ENCODE results near the gene TOR2A. TPM values are rescaled to one million over a fixed set of nuclear protein-coding genes. Genes with fewer than 3 reads are reported as not detected.

The TOR2A gene
- total RNA-seq, 4 donors from 2014 or later = 5.9 to 8.9 (median 7.6) TPM

GRCh38 chr9:127698985-127699670 is 36.0 kb downstream of the TOR2A start:
- H3K36me3 ChIP-seq = peaks cover 0 to 7% of the 10 kb centered on the region in 2 donors
- peaks cover 6% of the 10 kb centered on the region for H3K27me3 ChIP-seq
- peak overlapping the region; percentile 42 to 90 (median 86) for H3K27ac ChIP-seq
- ATAC-seq = peak; percentile 99
- peak overlapping the region in 1 of 2 donors; percentile 38 for H3K4me3 ChIP-seq
- H3K9me3 ChIP-seq = no peaks in the 10 kb centered on the region
- peak; percentile 45 to 49 for TF ChIP-seq POLR2A (IDR thresholded peaks at IDR 0.05)
- no peak for TF ChIP-seq EP300 (IDR thresholded peaks at IDR 0.05)
- TF ChIP-seq, protein P1, sequence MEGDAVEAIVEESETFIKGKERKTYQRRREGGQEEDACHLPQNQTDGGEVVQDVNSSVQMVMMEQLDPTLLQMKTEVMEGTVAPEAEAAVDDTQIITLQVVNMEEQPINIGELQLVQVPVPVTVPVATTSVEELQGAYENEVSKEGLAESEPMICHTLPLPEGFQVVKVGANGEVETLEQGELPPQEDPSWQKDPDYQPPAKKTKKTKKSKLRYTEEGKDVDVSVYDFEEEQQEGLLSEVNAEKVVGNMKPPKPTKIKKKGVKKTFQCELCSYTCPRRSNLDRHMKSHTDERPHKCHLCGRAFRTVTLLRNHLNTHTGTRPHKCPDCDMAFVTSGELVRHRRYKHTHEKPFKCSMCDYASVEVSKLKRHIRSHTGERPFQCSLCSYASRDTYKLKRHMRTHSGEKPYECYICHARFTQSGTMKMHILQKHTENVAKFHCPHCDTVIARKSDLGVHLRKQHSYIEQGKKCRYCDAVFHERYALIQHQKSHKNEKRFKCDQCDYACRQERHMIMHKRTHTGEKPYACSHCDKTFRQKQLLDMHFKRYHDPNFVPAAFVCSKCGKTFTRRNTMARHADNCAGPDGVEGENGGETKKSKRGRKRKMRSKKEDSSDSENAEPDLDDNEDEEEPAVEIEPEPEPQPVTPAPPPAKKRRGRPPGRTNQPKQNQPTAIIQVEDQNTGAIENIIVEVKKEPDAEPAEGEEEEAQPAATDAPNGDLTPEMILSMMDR (IDR thresholded peaks at IDR 0.05) = peak in 3 of 4 experiments; percentile 35 to 61 (median 43)
- TF ChIP-seq POLR2AphosphoS5 (IDR thresholded peaks at IDR 0.05) = peak; percentile 61
- peaks cover 0 to 21% (median 3%) of the 10 kb centered on the region in 3 donors for H3K4me1 ChIP-seq
- WGBS, 2 donors (ENCODE audit: low coverage in 1 of 2) = 0 to 8% methylated on average over 2 to 21 of the region's 41 CpGs

DNA sequence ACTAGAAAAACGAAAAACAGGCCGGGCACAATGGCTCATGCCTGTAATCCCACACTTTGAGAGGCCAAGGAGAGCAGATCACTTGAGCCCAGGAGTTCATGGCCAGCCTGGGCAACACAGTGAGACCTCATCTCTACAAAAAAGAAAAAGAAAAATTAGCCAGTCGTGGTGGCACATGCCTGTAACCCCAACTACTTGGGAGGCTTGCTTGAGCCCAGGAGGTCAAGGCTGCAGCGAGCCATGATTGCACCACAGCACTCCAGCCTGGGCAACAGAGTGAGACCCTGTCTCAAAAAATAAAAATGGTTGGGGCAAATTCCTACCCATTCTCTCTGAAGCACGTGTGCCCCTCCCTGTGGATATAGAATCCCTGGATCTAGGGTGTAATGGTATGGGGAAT is 36.7 kb downstream of the TOR2A start:
- Histone ChIP-seq H3K36me3 (peaks cover 0 to 15% of the 10 kb centered on the region in 2 donors), H3K4me1 (peaks cover 0 to 21% (median 3%) of the 10 kb centered on the region in 3 donors), H3K9me3 (no peaks in the 10 kb centered on the region), H3K4me3 (no peak overlapping the region), H3K27ac (peak overlapping the region in 2 of 4 donors; percentile 86 to 87), H3K27me3 (peaks cover under 1% of the 10 kb centered on the region)
- ATAC-seq = no peak
- WGBS, 2 donors (ENCODE audit: low coverage in 1 of 2) = 91 to 94% methylated on average over 5 of the region's 5 CpGs
- no peak for TF ChIP-seq EP300 (IDR thresholded peaks at IDR 0.05)
- TF ChIP-seq POLR2AphosphoS5 (IDR thresholded peaks at IDR 0.05) = no peak
- TF ChIP-seq POLR2A (IDR thresholded peaks at IDR 0.05) = no peak
- TF ChIP-seq, protein P1 (IDR thresholded peaks at IDR 0.05) = no peak

DNA sequence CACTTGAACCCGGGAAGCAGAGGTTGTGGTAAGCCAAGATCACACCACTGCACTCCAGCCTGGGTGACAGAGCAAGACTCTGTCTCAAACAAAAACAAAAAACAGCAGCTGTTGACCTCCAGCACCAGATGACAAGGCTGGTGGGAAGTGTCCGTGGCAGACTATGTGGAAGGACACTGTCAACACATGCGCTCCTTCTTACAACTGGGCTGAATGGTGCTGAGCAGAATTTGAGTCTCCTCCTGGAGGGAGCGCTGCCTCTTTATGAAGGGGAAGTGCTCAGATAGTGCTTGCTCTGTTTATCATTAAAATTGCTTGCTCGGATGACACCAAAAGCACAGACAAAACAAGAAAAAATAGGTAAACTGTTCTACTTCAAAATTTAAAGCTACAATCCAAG is 37.5 kb downstream of the TOR2A start:
- no peak for ATAC-seq
- Histone ChIP-seq H3K27ac (peak overlapping the region in 1 of 4 donors; percentile 14), H3K27me3 (no peaks in the 10 kb centered on the region), H3K36me3 (peaks cover 0 to 20% of the 10 kb centered on the region in 2 donors), H3K4me1 (peaks cover 0 to 21% (median 3%) of the 10 kb centered on the region in 3 donors), H3K4me3 (no peak overlapping the region), H3K9me3 (no peaks in the 10 kb centered on the region)
- WGBS, 2 donors (ENCODE audit: low coverage in 1 of 2) = 64 to 74% methylated on average over 3 to 4 of the region's 5 CpGs
- TF ChIP-seq POLR2A (IDR thresholded peaks at IDR 0.05) (no peak), POLR2AphosphoS5 (IDR thresholded peaks at IDR 0.05) (no peak), EP300 (IDR thresholded peaks at IDR 0.05) (no peak)
- TF ChIP-seq, protein P1 (IDR thresholded peaks at IDR 0.05) = no peak

GRCh38 chr9:127694890-127695720 is 40.0 kb downstream of the TOR2A start:
- Histone ChIP-seq H3K36me3 (peaks cover 0 to 41% of the 10 kb centered on the region in 2 donors), H3K4me3 (no peak overlapping the region), H3K9me3 (no peaks in the 10 kb centered on the region), H3K27ac (no peak overlapping the region), H3K4me1 (peaks cover 0 to 19% (median 3%) of the 10 kb centered on the region in 3 donors), H3K27me3 (no peaks in the 10 kb centered on the region)
- no peak for ATAC-seq
- no peak for TF ChIP-seq POLR2A (IDR thresholded peaks at IDR 0.05)
- TF ChIP-seq EP300 (IDR thresholded peaks at IDR 0.05) = no peak
- TF ChIP-seq POLR2AphosphoS5 (IDR thresholded peaks at IDR 0.05) = no peak
- TF ChIP-seq, protein P1 (IDR thresholded peaks at IDR 0.05) = no peak
- 63% methylated on average over 4 to 7 of the region's 9 CpGs for WGBS, 2 donors (ENCODE audit: low coverage in 1 of 2)

Data from gastroesophageal sphincter (tissue), 4 donors.